GM12878 (cell line): Measurements from ENCODE around the gene VAV2. TPM values are rescaled to one million over a fixed set of nuclear protein-coding genes. Genes with fewer than 3 reads are reported as not detected.

ENCODE experiments used
- CEBPZ ChIP-seq: fragments of 150-350 bp; IDR thresholded peaks from 2 replicates; pipeline ENCODE4 v1.6.1; 2016; ENCODE audit warnings: low read depth, low read length
- IKZF2 ChIP-seq, 2 experiments: fragments of 450-650 bp; IDR thresholded peaks; 2 replicates each; pipeline ENCODE4 v1.6.1; 2017; ENCODE audit warnings: mild to moderate bottlenecking in 2 of 2, moderate library complexity in 2 of 2
- NBN ChIP-seq: fragments of 450-650 bp; IDR thresholded peaks from 2 replicates; pipeline ENCODE4 v1.6.1; 2016
- NRF1 ChIP-seq: conservative IDR thresholded peaks from 2 replicates; pipeline ENCODE4 v1.6.1; 2011; ENCODE audit warnings: mild to moderate bottlenecking, low read depth, low read length, improper control_type of control experiment
- POLR2AphosphoS2 ChIP-seq: IDR thresholded peaks from 2 replicates; pipeline ENCODE4 v1.6.1; 2011; ENCODE audit warnings: low read depth, mild to moderate bottlenecking, low read length, improper control_type of control experiment, moderate library complexity
- POU2F2 ChIP-seq: IDR thresholded peaks from 3 replicates; pipeline ENCODE4 v1.6.1; 2011; ENCODE audit warnings: low read depth, mild to moderate bottlenecking, low read length, borderline replicate concordance
- SIX5 ChIP-seq: IDR thresholded peaks from 2 replicates; pipeline ENCODE4 v1.6.1; 2011; ENCODE audit warnings: mild to moderate bottlenecking, low read depth, low read length, moderate library complexity; ENCODE audit not compliant: severe bottlenecking
- SMC3 ChIP-seq: IDR thresholded peaks from 2 replicates; pipeline ENCODE4 v1.6.1; 2011; ENCODE audit warnings: low read length, improper control_type of control experiment, borderline replicate concordance
- SREBF1 ChIP-seq: IDR thresholded peaks from 2 replicates; pipeline ENCODE4 v1.6.1; 2012; ENCODE audit warnings: mild to moderate bottlenecking, low read length
- SRF ChIP-seq, 2 experiments: IDR thresholded peaks; 2 replicates each; pipeline ENCODE4 v1.6.1; 2011; ENCODE audit warnings: low read depth in 2 of 2, low read length in 2 of 2, mild to moderate bottlenecking in 1 of 2, moderate library complexity in 1 of 2
- SUPT20H ChIP-seq: IDR thresholded peaks from 2 replicates; pipeline ENCODE4 v1.6.1; 2011; ENCODE audit warnings: low read depth, mild to moderate bottlenecking, low read length, moderate library complexity, borderline replicate concordance; ENCODE audit not compliant: control insufficient read depth
- SUZ12 ChIP-seq: fragments of 200-600 bp; sonication (generic); IDR thresholded peaks from one replicate; pipeline ENCODE4 v1.6.1; 2018; ENCODE audit warnings: antibody characterized with exemption, mild to moderate bottlenecking; ENCODE audit not compliant: unreplicated experiment
- TAF1 ChIP-seq: IDR thresholded peaks from 2 replicates; pipeline ENCODE4 v1.6.1; 2011; ENCODE audit warnings: mild to moderate bottlenecking, low read depth, low read length, borderline replicate concordance
- TARDBP ChIP-seq: IDR thresholded peaks from 2 replicates; pipeline ENCODE4 v1.6.1; 2016; ENCODE audit warnings: borderline replicate concordance
- TBL1XR1 ChIP-seq: IDR thresholded peaks from 2 replicates; pipeline ENCODE4 v1.6.1; 2012; ENCODE audit warnings: low read depth, low read length, improper control_type of control experiment
- USF1 ChIP-seq: IDR thresholded peaks from 2 replicates; pipeline ENCODE4 v1.6.1; 2011; ENCODE audit warnings: borderline replicate concordance, low read depth, mild to moderate bottlenecking, moderate library complexity, mixed read lengths, low read length; ENCODE audit not compliant: insufficient read depth; ENCODE audit errors: extremely low read length
- ZBTB11 ChIP-seq: fragments of 450-650 bp; formaldehyde crosslinking; IDR thresholded peaks from 2 replicates; pipeline ENCODE4 v1.5.0; 2022; ENCODE audit warnings: mild to moderate bottlenecking, missing genetic modification characterization
- ZNF592 ChIP-seq: fragments of 450-650 bp; IDR thresholded peaks from 2 replicates; pipeline ENCODE4 v1.6.1; 2017; ENCODE audit warnings: mild to moderate bottlenecking, moderate library complexity
- polyA plus RNA-seq, 11 experiments: library from polyadenylated mRNA; depleted of rRNA in 4 of 11; unstranded in 6 of 11; stranded (reverse) in 5 of 11; fragments of >200 nt; fragmentation: Nextera tagmentation in 4 of 11; fragmentation: Illumina TruSeq in 1 of 11; extraction: Ambion mirVana in 4 of 11; extraction: Trizol in 1 of 11; gene quantifications; 1 replicate in 1 of 11; 2 replicates in 10 of 11; pipeline versions ENCODE4 v1.2.1 to v1.2.3, GENCODE V29; 2011 to 2016; ENCODE audit warnings: inconsistent platforms in 2 of 11, missing spikeins in 2 of 11, low read depth in 1 of 11
- total RNA-seq, 4 experiments: library from RNA; depleted of rRNA in 3 of 4; stranded (reverse); fragments of >200 nt in 3 of 4; fragmentation: Illumina TruSeq in 1 of 4; extraction: Trizol in 1 of 4; gene quantifications; 2 replicates each; pipeline versions ENCODE4 v1.2.1 to v1.2.3, GENCODE V29; 2013 to 2021

VAV2 gene
- total and polyA plus RNA-seq, 10 of the 15 experiments (the other 5 are each of a cell fraction or from before 2014, with no cell fraction given) = 0.13 to 43.9 (median 16.9) TPM

- TF ChIP-seq CEBPZ (no peak), SMC3 (no peak), ZNF592 (no peak), SREBF1 (no peak), POLR2AphosphoS2 (peak; percentile 90), SUZ12 (no peak), TARDBP (peak; percentile 57; the same call in 1 of the 2 replicates), ZBTB11 (CRISPR knock-in tag) (no peak), NRF1 (no peak), SIX5 (peak; percentile 54), SRF (IDR thresholded peaks at IDR 0.05; ENCODE audit: low read depth in 2 of 2, low read length in 2 of 2) (peak; percentile 95 to 99), SUPT20H (no peak), NBN (peak; percentile 88), USF1 (no peak), IKZF2 (IDR thresholded peaks at IDR 0.05) (no peak), POU2F2 (no peak), TAF1 (peak; percentile 26; the same call in 1 of the 2 replicates), TBL1XR1 (no peak)
Measured at GRCh38 chr9:134024828-134025605, 32.9 kb upstream of the VAV2 start, which contains the start of gene BRD3OS (continued).
